Panc1 (cell line): ENCODE data around the gene EVA1C. TPM values are rescaled to one million over a fixed set of nuclear protein-coding genes. Genes with fewer than 3 reads are reported as not detected.

Experiments used
- ATAC-seq: fragments of 200-7000 bp; cut with Tn5 transposase; 2 replicates; pipeline ENCODE4 v1.9.1; 2020; ENCODE audit warnings: mild to moderate bottlenecking, moderate library complexity
- BruUV-seq: library from RNA; stranded (reverse); fragments of 400-500 nt; replicated peaks from 2 replicates; lab custom pipeline; 2021; lab: Mats Ljungman, UMichigan
- CTCF ChIA-PET: fragments of 300-600 bp; sonication (Branson Sonifier 250); formaldehyde crosslinking; loops from one replicate; lab custom pipeline; 2022; ENCODE audit warnings: antibody characterized with exemption; lab: Charles Lee
- POLR2A ChIA-PET: fragments of 300-600 bp; sonication (Branson Sonifier 250); formaldehyde crosslinking; loops from one replicate; lab custom pipeline; 2022; ENCODE audit warnings: antibody characterized with exemption; lab: Charles Lee
- DNase-seq: peaks from one replicate; pipeline ENCODE4 v3.0.0-alpha.2; 2010; ENCODE audit warnings: low read depth, low spot score
- H3K27ac ChIP-seq: 2 replicates; pipeline ENCODE4 v1.5.1; 2011; ENCODE audit warnings: mild to moderate bottlenecking, low read length, inconsistent platforms
- H3K27me3 ChIP-seq: fragments of 200-500 bp; sonication (Bioruptor generic); 2 replicates; pipeline ENCODE4 v1.6.0; 2014; ENCODE audit warnings: low read length, inconsistent platforms; ENCODE audit not compliant: control insufficient read depth, insufficient read depth
- H3K36me3 ChIP-seq: fragments of 200-500 bp; sonication (Bioruptor generic); 2 replicates; pipeline ENCODE4 v1.5.1; 2014; ENCODE audit warnings: inconsistent platforms, mild to moderate bottlenecking, low read length, moderate library complexity; ENCODE audit not compliant: control insufficient read depth, insufficient read depth
- H3K4me1 ChIP-seq: 2 replicates; pipeline ENCODE4 v1.5.1; 2011; ENCODE audit warnings: inconsistent platforms, mild to moderate bottlenecking, low read length, moderate library complexity; ENCODE audit not compliant: control insufficient read depth, insufficient read depth
- H3K4me3 ChIP-seq, 2 experiments: 2 replicates each; pipeline ENCODE4 v1.5.1; 2011 to 2012; ENCODE audit warnings: low read depth in 2 of 2, low read length in 2 of 2, mild to moderate bottlenecking in 2 of 2, inconsistent platforms in 1 of 2, moderate library complexity in 1 of 2
- H3K9me3 ChIP-seq: fragments of 200-500 bp; sonication (Bioruptor generic); 2 replicates; pipeline ENCODE4 v1.5.1; 2014; ENCODE audit warnings: low read depth, mild to moderate bottlenecking, inconsistent platforms, low read length, moderate library complexity; ENCODE audit not compliant: control insufficient read depth, insufficient read depth
- POLR2AphosphoS5 ChIP-seq: IDR thresholded peaks from 2 replicates; pipeline ENCODE4 v1.6.1; 2012; ENCODE audit warnings: mild to moderate bottlenecking, low read depth, low read length, moderate library complexity
- SIN3A ChIP-seq: IDR thresholded peaks from 2 replicates; pipeline ENCODE4 v1.6.1; 2012; ENCODE audit warnings: low read depth, mild to moderate bottlenecking, low read length, moderate library complexity, borderline replicate concordance; ENCODE audit not compliant: insufficient read depth
- TCF7L2 ChIP-seq: IDR thresholded peaks from 2 replicates; pipeline ENCODE4 v1.6.1; 2011; ENCODE audit warnings: mild to moderate bottlenecking, low read depth, low read length, inconsistent platforms
- in situ Hi-C: cut with HindIII; loops from 2 replicates; pipeline ENCODE4 v1.10.0; 2016; ENCODE audit warnings: low sequenced_read_pairs, low pct_unique_long_range_greater_than_20kb
- intact Hi-C: fragments of 100-400 bp; cut with micrococcal nuclease; formaldehyde crosslinking; loops from one replicate; pipeline ENCODE4 v1.10.0; 2022; ENCODE audit not compliant: unreplicated experiment
- total RNA-seq: library from RNA; stranded (reverse); gene quantifications from one replicate; pipeline ENCODE4 v1.2.1, GENCODE V29; 2021; ENCODE audit not compliant: unreplicated experiment
- TF ChIP-seq, protein P1 (sequence below), 2 experiments: IDR thresholded peaks; 2 replicates each; pipeline ENCODE4 v1.6.1; 2011 to 2012; ENCODE audit warnings: low read depth in 2 of 2, control low read depth in 1 of 2, low read length in 1 of 2, mild to moderate bottlenecking in 1 of 2, moderate library complexity in 1 of 2; ENCODE audit not compliant: insufficient read depth in 1 of 2
- TF ChIP-seq, protein P2 (sequence below): fragments of 450-650 bp; IDR thresholded peaks from 2 replicates; pipeline ENCODE4 v1.5.1; 2017; ENCODE audit warnings: mild to moderate bottlenecking

Gene EVA1C
- total RNA-seq, 1 experiment from 2014 or later, result 2.8 TPM

DNA sequence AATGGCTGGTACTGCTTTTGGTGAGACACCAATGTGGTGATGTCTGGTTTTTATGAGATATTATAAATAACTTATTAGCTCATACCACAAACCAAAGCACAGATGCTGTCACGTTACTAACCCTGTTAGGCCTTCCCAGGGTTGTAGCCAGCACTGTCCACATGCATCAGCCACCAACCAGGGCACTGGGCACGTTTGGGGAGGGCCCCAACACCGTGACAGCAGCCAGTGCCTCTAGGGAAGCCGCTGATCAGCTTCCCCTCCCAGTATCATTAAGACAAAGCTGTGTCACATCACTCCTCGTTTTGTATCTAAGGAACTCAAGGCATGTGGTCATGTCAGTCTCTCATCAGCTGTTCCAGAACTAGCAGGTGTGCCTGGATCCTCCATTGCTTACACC, 33.5 kb upstream of the EVA1C start:
- Histone ChIP-seq H3K9me3 (no peaks in the 10 kb centered on the region), H3K4me3 (no peak overlapping the region), H3K36me3 (peaks cover 18% of the 10 kb centered on the region), H3K27ac (no peak overlapping the region), H3K27me3 (no peaks in the 10 kb centered on the region), H3K4me1 (peaks cover 4% of the 10 kb centered on the region; the same call in 1 of the 2 replicates)
- in situ Hi-C loops (no loop called here), intact Hi-C loops (no loop called here)
- ChIA-PET CTCF (no interaction called here), POLR2A (no interaction called here)
- ATAC-seq, result no peak
- TF ChIP-seq, protein P1, sequence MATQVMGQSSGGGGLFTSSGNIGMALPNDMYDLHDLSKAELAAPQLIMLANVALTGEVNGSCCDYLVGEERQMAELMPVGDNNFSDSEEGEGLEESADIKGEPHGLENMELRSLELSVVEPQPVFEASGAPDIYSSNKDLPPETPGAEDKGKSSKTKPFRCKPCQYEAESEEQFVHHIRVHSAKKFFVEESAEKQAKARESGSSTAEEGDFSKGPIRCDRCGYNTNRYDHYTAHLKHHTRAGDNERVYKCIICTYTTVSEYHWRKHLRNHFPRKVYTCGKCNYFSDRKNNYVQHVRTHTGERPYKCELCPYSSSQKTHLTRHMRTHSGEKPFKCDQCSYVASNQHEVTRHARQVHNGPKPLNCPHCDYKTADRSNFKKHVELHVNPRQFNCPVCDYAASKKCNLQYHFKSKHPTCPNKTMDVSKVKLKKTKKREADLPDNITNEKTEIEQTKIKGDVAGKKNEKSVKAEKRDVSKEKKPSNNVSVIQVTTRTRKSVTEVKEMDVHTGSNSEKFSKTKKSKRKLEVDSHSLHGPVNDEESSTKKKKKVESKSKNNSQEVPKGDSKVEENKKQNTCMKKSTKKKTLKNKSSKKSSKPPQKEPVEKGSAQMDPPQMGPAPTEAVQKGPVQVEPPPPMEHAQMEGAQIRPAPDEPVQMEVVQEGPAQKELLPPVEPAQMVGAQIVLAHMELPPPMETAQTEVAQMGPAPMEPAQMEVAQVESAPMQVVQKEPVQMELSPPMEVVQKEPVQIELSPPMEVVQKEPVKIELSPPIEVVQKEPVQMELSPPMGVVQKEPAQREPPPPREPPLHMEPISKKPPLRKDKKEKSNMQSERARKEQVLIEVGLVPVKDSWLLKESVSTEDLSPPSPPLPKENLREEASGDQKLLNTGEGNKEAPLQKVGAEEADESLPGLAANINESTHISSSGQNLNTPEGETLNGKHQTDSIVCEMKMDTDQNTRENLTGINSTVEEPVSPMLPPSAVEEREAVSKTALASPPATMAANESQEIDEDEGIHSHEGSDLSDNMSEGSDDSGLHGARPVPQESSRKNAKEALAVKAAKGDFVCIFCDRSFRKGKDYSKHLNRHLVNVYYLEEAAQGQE (IDR thresholded peaks at IDR 0.05; ENCODE audit: insufficient read depth in 1 of 2, low read depth in 2 of 2, low read length in 1 of 2), result no peak
- TF ChIP-seq POLR2AphosphoS5, result no peak
- TF ChIP-seq TCF7L2, result no peak
- no peak for TF ChIP-seq SIN3A
- TF ChIP-seq, protein P2, sequence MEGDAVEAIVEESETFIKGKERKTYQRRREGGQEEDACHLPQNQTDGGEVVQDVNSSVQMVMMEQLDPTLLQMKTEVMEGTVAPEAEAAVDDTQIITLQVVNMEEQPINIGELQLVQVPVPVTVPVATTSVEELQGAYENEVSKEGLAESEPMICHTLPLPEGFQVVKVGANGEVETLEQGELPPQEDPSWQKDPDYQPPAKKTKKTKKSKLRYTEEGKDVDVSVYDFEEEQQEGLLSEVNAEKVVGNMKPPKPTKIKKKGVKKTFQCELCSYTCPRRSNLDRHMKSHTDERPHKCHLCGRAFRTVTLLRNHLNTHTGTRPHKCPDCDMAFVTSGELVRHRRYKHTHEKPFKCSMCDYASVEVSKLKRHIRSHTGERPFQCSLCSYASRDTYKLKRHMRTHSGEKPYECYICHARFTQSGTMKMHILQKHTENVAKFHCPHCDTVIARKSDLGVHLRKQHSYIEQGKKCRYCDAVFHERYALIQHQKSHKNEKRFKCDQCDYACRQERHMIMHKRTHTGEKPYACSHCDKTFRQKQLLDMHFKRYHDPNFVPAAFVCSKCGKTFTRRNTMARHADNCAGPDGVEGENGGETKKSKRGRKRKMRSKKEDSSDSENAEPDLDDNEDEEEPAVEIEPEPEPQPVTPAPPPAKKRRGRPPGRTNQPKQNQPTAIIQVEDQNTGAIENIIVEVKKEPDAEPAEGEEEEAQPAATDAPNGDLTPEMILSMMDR, result no peak
- BruUV-seq, result no TSS peak
- no peak for DNase-seq

- POLR2A ChIA-PET, result no interaction called here
- TSS peak; percentile 29 for BruUV-seq
- H3K4me1 ChIP-seq, result peaks cover 4% of the 10 kb centered on the region; the same call in 1 of the 2 replicates
- no peak overlapping the region for H3K4me3 ChIP-seq
- no peaks in the 10 kb centered on the region for H3K9me3 ChIP-seq
- in situ Hi-C loops (no loop called here), intact Hi-C loops (no loop called here)
- TF ChIP-seq POLR2AphosphoS5, result no peak
- TF ChIP-seq, protein P2, result no peak
- no peak for TF ChIP-seq TCF7L2
- peaks cover 15% of the 10 kb centered on the region for H3K36me3 ChIP-seq
- CTCF ChIA-PET, result no interaction called here
- no peaks in the 10 kb centered on the region for H3K27me3 ChIP-seq
- H3K27ac ChIP-seq, result no peak overlapping the region
- DNase-seq (no peak), ATAC-seq (no peak)
Observed at GRCh38 chr21:32380940-32381339, 31.6 kb upstream of the EVA1C start.
